Gastrocnemius medialis (tissue), 4 donors: ENCODE data around the gene ZNF32.

Source experiments
- POLR2A ChIP-seq, 2 donors: fragments of 450-650 bp; IDR thresholded peaks; one replicate each; pipeline ENCODE4 v1.6.1; 2017; ENCODE audit warnings: antibody characterized with exemption in 2 of 2, mild to moderate bottlenecking in 2 of 2, moderate library complexity in 2 of 2
- TF ChIP-seq, protein P1 (sequence below), 5 experiments: fragments of 450-650 bp in 3 of 5; fragments of 200-600 bp in 2 of 5; sonication (generic) in 2 of 5; IDR thresholded peaks in 4 of 5; conservative IDR thresholded peaks in 1 of 5; 1 replicate in 4 of 5; 2 replicates in 1 of 5; pipeline ENCODE4 v1.5.1; 2016 to 2019; ENCODE audit warnings: antibody characterized with exemption in 5 of 5, mild to moderate bottlenecking in 3 of 5, moderate library complexity in 3 of 5

DNA sequence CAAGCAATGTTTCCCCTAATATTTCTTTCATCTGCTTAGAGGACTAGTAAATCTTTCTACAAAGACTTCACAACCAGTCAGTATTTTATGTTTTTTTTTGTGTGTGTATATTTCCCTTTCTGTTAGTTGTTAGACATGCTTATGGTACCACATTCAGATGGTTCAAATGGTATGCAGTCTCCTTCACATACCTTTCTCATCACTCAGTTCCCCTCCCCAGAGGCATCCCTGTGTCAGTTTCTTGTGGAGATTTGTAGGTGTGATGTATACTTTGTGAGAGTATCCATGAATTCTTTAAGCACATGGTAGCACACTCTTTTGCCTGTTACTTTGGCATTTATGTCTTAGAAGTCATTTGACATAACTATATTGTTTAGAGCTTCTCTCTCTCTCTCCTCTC is 38.0 kb downstream of the ZNF32 start:
- TF ChIP-seq, protein P1, sequence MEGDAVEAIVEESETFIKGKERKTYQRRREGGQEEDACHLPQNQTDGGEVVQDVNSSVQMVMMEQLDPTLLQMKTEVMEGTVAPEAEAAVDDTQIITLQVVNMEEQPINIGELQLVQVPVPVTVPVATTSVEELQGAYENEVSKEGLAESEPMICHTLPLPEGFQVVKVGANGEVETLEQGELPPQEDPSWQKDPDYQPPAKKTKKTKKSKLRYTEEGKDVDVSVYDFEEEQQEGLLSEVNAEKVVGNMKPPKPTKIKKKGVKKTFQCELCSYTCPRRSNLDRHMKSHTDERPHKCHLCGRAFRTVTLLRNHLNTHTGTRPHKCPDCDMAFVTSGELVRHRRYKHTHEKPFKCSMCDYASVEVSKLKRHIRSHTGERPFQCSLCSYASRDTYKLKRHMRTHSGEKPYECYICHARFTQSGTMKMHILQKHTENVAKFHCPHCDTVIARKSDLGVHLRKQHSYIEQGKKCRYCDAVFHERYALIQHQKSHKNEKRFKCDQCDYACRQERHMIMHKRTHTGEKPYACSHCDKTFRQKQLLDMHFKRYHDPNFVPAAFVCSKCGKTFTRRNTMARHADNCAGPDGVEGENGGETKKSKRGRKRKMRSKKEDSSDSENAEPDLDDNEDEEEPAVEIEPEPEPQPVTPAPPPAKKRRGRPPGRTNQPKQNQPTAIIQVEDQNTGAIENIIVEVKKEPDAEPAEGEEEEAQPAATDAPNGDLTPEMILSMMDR (IDR thresholded peaks at IDR 0.05 in 4 of 5, conservative IDR thresholded peaks at IDR 0.05 in 1 of 5), result no peak
- TF ChIP-seq POLR2A (IDR thresholded peaks at IDR 0.05), result no peak
